HL-60 (cell line): ENCODE data around the gene CLK4.

ENCODE experiments used
- DNase-seq, 2 experiments: peaks; one replicate each; pipeline ENCODE4 v3.0.0-alpha.2; 2010 to 2020; ENCODE audit warnings: low read depth in 1 of 2, low spot score in 1 of 2
- H3K27ac ChIP-seq: fragments of 250-450 bp; sonication (Bioruptor Pico); replicated peaks from 2 replicates; pipeline ENCODE4 v1.5.1; 2020; ENCODE audit warnings: mild to moderate bottlenecking, moderate library complexity
- H3K27me3 ChIP-seq: fragments of 250-450 bp; sonication (Bioruptor Pico); 2 replicates; pipeline ENCODE4 v1.5.1; 2021; ENCODE audit warnings: mild to moderate bottlenecking, moderate library complexity; ENCODE audit not compliant: insufficient read depth, poor library complexity, severe bottlenecking
- H3K4me3 ChIP-seq: replicated peaks from 2 replicates; pipeline ENCODE4 v1.5.1; 2011; ENCODE audit warnings: mild to moderate bottlenecking, control low read depth, low read length; ENCODE audit not compliant: insufficient read depth
- GABPA ChIP-seq: IDR thresholded peaks from 2 replicates; pipeline ENCODE4 v1.6.1; 2012; ENCODE audit warnings: low read depth
- POLR2AphosphoS5 ChIP-seq: IDR thresholded peaks from 2 replicates; pipeline ENCODE4 v1.6.1; 2012; ENCODE audit warnings: low read depth
- SPI1 ChIP-seq: IDR thresholded peaks from 2 replicates; pipeline ENCODE4 v1.6.1; 2012; ENCODE audit warnings: low read depth, mild to moderate bottlenecking, borderline replicate concordance
- TF ChIP-seq, protein P1 (sequence below): IDR thresholded peaks from 2 replicates; pipeline ENCODE4 v1.6.1; 2012; ENCODE audit warnings: low read depth; ENCODE audit not compliant: insufficient replicate concordance
- TF ChIP-seq, protein P2 (sequence below): IDR thresholded peaks from one replicate; pipeline ENCODE4 v1.5.1; 2011; ENCODE audit warnings: low read length, control low read depth, inconsistent platforms; ENCODE audit not compliant: insufficient read depth

The CLK4 gene

DNA sequence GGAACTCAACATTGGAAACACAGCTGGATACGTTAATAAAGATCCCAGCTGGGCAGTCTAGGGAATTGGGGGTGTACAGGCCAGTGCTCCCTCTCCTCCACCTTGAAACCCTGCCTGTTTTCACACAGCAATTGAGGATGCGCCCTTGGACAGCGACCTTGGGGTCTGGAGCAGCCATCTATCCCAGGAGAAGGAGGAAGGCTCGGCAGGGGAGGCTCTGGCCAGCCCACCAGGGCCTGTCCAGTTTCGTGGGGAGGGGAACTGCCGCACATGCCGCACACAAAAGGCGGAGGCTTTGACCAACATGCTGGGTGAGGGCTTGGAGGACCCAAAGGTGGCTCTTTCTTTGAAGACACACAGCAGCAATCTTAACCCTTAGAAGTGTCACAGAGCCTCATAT lies 38.1 kb downstream of the CLK4 start:
- TF ChIP-seq, protein P1, sequence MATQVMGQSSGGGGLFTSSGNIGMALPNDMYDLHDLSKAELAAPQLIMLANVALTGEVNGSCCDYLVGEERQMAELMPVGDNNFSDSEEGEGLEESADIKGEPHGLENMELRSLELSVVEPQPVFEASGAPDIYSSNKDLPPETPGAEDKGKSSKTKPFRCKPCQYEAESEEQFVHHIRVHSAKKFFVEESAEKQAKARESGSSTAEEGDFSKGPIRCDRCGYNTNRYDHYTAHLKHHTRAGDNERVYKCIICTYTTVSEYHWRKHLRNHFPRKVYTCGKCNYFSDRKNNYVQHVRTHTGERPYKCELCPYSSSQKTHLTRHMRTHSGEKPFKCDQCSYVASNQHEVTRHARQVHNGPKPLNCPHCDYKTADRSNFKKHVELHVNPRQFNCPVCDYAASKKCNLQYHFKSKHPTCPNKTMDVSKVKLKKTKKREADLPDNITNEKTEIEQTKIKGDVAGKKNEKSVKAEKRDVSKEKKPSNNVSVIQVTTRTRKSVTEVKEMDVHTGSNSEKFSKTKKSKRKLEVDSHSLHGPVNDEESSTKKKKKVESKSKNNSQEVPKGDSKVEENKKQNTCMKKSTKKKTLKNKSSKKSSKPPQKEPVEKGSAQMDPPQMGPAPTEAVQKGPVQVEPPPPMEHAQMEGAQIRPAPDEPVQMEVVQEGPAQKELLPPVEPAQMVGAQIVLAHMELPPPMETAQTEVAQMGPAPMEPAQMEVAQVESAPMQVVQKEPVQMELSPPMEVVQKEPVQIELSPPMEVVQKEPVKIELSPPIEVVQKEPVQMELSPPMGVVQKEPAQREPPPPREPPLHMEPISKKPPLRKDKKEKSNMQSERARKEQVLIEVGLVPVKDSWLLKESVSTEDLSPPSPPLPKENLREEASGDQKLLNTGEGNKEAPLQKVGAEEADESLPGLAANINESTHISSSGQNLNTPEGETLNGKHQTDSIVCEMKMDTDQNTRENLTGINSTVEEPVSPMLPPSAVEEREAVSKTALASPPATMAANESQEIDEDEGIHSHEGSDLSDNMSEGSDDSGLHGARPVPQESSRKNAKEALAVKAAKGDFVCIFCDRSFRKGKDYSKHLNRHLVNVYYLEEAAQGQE, result peak; percentile 68
- TF ChIP-seq, protein P2, sequence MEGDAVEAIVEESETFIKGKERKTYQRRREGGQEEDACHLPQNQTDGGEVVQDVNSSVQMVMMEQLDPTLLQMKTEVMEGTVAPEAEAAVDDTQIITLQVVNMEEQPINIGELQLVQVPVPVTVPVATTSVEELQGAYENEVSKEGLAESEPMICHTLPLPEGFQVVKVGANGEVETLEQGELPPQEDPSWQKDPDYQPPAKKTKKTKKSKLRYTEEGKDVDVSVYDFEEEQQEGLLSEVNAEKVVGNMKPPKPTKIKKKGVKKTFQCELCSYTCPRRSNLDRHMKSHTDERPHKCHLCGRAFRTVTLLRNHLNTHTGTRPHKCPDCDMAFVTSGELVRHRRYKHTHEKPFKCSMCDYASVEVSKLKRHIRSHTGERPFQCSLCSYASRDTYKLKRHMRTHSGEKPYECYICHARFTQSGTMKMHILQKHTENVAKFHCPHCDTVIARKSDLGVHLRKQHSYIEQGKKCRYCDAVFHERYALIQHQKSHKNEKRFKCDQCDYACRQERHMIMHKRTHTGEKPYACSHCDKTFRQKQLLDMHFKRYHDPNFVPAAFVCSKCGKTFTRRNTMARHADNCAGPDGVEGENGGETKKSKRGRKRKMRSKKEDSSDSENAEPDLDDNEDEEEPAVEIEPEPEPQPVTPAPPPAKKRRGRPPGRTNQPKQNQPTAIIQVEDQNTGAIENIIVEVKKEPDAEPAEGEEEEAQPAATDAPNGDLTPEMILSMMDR, result no peak
- TF ChIP-seq POLR2AphosphoS5, result no peak
- Histone ChIP-seq H3K27me3 (no peaks in the 10 kb centered on the region), H3K4me3 (peak overlapping the region; percentile 76), H3K27ac (peak overlapping the region; percentile 88)
- DNase-seq, result no peak

DNA sequence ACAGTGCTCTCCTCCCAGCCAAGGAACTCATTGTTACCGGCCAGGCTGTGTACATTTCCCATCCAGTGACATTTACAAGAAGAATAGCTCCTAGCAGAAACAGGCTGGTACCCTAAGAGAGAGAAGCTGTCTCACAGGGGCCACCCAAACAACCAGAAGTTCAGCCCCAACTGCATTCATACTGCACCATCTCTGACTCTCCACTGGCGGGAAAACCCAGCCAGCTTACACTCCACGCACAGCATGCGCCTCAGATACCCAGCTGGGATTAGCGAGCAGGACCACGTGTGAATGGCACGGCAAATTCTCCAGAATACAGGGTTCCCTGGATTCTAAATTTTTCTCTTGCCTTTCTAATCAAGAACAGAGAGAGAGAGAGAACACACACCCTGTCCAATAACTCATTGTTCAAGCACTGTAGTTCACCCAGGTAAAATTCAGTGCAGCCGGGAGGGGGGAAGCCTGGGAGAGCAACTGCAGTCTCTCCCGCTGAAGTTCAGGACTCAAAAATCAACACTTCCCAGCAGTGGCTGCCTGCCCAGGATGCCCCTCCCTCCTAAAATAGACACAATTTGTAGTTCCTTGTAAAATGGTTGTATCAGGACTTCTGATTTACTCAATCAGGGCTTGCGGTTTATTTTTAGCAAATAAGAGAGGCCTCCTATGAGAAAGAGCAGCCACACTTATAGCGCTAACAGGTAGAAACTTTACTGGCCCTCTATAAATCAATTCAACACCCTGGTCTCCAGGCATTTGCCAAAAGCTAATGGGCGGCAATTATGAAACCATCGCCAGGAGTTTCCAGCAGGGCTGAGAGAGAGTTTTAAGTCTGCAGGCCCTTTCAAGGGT lies 38.9 kb downstream of the CLK4 start:
- no peaks in the 10 kb centered on the region for H3K27me3 ChIP-seq
- H3K4me3 ChIP-seq, result peak overlapping the region; percentile 76
- peak in 1 of 2 experiments; percentile 38 for DNase-seq
- peak overlapping the region; percentile 88 for H3K27ac ChIP-seq
- TF ChIP-seq GABPA, result no peak
- TF ChIP-seq, protein P1, result no peak
- TF ChIP-seq, protein P2, result no peak
- no peak for TF ChIP-seq SPI1

DNA sequence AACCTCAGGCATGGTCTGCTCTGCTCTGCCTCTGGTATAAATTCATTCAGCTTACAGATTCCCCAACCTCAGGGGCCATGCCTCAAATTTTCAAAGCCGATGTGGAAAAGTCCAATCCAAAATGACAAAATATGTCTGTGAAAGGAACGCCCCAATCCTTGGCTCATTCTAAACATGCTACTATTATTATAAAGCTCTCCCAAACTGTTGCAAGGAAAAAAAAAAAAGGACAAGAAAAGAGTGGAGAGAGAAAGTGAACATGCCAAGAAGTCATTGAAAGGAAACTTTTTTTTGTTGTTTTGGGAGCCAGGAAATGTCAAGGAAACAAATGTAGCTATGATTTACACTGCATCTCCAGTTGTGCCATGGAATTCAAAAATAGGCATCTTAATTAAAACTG lies 40.5 kb downstream of the CLK4 start:
- Histone ChIP-seq H3K27me3 (no peaks in the 10 kb centered on the region), H3K27ac (no peak overlapping the region), H3K4me3 (no peak overlapping the region)
- no peak for DNase-seq
- TF ChIP-seq GABPA (no peak), POLR2AphosphoS5 (no peak), SPI1 (no peak)
- TF ChIP-seq, protein P2, result no peak
- TF ChIP-seq, protein P1, result no peak
